SK-MEL-5 (cell line): ENCODE results near the gene TAF12. TPM values are rescaled to one million over a fixed set of nuclear protein-coding genes. Genes with fewer than 3 reads are reported as not detected.
A peak's percentile ranks its signal among the peaks of the same experiment; 100 is the strongest.
"Not testable (repeated sequence)": the region's sequence is repeated elsewhere in the genome, so short reads cannot be mapped to it uniquely, and the experiment has no call there.

Experiments used
- DNase-seq: peaks from one replicate; pipeline ENCODE4 v3.0.0-alpha.2; 2016; ENCODE audit warnings: low read depth, low spot score
- in situ Hi-C: cut with HindIII; loops from 2 replicates; pipeline ENCODE4 v1.10.0; 2016; ENCODE audit warnings: low sequenced_read_pairs, high pct_unique_total_duplicates, low pct_unique_long_range_greater_than_20kb
- total RNA-seq: library from RNA; depleted of rRNA; stranded (reverse); fragments of >200 nt; shearing (Covaris generic); gene quantifications from 2 replicates; pipeline ENCODE4 v1.2.3, GENCODE V29; 2014

TAF12 gene
- total RNA-seq, 1 experiment from 2014 or later: 44.9 TPM

DNA sequence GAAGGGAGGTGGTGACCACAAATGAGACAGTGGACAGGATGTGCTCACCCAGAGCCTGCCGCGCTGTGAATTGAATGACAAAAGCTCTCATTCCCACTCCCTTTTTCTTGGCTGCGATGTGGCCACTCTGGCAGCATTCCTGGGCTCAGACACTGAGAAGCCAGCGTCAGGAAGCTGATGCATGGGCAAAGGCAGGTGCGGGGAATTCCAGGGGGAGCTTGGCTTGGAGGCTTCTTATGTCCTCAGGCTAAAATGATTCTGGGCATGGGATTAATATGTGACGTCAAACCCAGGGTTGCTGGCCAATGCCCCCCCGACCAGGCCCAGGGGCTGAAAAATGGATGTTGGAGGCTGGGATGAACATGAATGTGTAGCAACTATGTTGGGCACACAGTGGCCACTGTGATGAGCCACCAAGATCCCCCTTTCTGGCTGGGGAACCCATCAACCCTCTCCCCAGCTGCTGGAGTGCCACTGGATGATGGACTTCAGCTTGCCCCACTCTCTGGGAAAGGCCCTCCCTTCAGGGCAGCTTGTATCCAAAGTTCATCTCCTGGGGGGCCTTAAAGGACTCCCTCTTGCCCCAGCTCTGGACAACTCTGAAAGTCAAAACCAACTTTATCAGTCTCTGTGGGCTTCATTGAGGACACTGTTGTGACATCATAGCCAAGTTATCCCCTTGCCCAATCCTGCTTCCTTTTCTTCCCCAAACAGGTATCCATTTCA, 48.0 kb downstream of the TAF12 start:
- DNase-seq, in situ Hi-C loops: not testable (repeated sequence)

DNA sequence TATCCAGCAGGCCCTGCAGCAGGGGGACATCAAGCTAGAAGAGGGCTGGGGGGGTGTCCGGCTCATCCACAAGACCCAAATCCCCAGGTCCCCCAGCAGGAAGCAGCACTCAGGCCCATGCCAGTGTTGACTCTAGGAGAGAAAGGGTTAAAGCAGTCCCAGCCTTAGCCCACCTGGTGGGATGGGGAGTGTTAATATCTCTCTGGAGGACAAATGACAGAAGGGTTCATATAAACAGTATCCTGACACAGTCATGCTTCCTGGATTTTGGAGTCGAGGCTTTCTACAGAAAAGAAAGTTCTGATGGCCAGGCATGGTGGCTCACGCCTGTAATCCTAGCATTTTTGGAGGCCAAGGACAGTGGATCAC, 48.9 kb downstream of the TAF12 start:
- in situ Hi-C loops, DNase-seq: not testable (repeated sequence)

DNA sequence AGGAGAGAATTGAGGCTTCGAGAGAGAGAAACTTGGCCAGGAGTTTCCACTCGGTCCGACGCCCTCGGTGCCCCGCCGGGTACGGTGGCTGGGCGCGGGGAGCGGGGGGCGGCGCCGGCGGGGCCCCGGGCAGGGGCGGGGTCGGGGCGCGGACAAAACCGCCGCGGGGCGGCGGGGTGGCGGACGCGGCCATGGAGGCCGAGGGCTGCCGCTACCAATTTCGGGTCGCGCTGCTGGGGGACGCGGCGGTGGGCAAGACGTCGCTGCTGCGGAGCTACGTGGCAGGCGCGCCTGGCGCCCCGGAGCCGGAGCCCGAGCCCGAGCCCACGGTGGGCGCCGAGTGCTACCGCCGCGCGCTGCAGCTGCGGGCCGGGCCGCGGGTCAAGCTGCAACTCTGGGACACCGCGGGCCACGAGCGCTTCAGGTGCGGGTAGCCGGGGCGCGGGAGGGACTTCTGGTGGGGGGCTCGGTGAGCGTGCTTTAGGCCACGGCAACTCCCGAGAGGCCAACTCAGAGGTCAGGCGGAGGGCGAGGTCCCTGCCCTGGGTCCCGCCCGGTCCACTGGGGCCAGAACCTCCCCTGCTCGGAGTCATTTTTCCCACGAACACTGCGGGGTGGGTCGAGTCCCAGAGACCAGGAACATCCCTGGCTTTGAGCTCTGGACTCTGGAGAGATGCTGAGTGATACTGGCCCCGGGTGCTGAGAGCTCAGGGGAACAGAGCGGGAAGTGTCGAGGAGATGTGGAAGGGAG, 50.4 kb downstream of the TAF12 start:
- DNase-seq: no peak

DNA sequence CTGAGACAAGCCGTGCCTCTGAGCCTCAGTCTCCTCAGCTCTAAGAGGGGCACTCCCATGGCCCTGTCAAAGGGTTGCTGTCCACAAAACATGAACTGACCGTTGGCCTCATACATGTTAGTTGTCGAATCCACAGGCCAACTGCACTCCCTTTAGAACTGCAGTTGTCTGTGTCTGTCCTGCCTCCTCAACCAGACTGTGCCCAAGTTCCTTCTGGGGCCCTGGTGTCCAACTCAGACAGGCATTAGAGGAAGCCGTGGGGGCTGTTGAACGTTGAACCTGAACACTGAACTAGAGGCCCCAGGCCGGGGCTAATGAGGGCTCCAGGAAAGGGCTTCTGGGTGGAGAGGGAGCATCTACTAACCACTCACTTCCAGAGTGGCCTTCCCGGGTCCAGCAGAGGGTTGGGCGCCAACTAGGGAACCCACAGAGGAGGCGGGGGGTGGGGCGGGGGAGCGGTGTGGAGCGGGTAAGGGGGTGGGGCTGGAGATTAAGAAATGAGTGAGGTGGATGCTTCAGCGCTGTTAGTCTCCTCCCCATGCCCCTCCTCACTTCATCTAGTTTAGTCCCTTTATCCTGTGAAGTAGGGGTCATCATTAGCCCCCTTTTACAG, 51.1 kb downstream of the TAF12 start, which contains the start of gene RAB42:
TSS of gene RAB42 (plus strand) at position 558 of the 613 bp plus-strand sequence. CDS start 247 bp downstream, outside the sequence.
- DNase-seq: no peak

More for the DNA sequence above, 50.4 kb downstream of the TAF12 start:
- in situ Hi-C loops: no loop called here

DNA sequence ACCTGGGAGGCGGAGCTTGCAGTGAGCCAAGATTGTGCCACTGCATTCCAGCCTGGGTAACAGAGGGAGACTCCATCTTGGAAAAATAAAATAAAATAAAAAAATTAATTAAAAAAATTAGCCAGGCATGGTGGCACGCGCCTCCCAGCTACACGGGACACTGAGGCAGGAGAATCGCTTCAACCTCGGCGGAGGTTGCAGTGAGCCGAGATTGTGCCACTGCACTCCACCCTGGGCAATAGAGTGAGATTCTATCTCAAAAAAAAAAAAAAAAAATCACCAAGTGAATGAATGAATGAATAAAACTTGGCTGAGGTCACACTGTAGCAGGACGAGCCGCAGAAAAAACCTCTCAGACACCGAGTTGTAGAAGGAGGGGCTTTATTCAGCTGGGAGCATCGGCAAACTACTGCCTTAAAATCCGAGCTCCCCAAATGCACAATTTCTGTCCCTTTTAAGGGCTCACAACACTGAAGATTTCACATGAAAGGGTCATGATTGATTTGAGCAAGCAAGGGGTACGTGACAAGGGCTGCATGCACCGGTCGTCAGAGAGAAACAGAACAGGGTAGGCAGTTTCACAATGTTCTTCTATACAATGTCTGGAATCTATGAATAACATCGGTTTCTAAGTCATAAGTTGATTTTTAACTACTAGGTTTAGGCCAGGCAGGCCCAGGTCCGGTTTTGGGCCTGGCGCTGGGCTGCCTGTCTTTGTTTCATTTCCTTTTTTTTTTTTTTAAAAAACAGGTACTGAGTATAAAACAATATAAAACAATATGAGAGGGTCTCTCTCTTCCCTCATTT, 56.1 kb downstream of the TAF12 start:
- DNase-seq, in situ Hi-C loops: not testable (repeated sequence)

More for the DNA sequence above, 51.1 kb downstream of the TAF12 start, which contains the start of gene RAB42:
- in situ Hi-C loops: no loop called here

DNA sequence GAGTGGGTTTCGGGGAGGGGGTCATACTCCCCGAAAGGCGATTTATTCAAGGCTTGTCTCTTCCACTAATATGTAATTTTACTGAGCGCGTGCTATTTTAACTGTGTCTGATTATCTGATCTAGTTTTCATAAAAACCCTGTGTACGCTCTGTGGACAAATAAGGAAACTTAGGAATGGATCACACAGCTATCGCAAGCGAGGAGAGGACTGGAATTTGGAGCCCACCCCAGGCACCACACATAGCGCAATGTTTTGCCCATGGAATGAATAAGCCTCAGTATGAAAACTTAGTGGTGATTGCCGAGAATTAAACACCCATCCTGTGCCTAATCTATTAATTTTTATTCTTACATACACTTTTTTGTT, 60.6 kb downstream of the TAF12 start:
- in situ Hi-C loops: no loop called here
- DNase-seq: peak; percentile 32

DNA sequence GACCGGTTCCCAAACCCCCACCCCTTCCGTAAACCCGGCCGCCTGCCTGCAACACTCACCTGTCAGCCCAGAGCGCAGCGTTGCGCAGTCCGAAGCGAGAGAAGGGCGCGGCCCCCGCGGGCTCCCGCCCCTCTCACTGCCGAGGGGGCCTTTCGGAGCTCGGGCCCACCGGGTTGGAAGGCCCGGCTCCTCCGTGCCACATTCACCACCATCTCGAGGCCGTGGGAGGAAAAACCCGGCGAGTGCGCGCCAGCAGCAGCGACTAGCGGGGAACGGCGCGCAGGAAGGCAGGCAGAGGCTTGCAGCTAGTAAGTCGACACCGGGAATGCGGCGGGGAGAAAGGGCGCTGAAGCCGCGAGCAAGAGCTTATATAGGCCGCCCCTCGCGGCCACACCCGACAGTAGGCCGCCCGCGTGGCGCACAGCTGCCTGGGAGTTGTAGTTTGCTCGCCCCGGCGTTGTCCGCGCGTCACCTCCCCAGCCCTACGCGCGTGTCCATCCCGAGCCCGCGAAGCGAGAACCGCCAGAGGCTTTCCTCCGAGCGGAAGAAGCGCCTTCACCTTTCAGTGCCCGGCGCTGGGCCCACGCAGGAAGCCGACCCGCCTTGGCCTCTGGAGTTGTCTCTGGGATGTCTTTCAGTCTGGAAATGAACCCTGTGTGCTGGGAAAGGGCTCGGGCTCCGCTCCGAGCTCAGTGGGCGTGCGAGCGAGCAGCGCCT, 61.2 kb downstream of the TAF12 start:
- in situ Hi-C loops: no loop called here
- peak; percentile 94 for DNase-seq

DNA sequence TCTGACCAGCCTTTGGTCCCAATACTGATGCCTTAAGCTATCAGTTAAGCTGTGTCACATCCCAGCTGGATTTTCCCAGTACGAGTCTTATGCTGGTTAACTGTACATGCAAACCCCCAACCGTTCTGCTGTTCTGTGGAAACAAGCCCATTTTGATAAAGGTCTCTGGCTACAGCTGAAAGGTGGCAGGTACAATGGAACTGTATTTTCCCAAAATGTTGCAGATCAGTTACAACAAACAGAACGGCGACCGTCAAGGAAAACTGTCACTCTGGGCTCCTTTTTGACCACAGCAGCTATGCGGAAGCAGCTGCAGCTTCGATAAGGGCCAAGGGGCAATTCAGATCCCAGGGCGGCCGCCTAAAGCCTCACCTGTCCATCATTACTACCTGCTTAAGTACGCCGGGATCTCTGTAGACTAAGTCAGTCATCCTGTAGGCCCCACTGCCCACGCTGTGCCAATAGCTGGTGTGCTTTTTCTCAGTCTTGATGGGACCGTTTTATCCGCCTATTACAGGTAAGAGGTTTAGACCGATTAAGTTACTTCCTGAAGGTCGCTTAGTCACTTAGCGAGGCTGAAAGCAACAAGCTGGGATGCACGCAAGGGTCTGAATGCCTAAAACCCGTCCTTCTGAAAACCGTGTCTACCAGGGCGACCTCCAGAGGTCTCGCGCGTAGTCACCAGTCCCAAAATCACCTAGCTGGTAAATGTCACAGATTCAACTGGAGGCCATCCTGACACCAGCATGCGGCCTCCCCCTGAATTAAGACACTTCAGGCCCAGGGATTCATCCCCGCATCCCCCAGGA, 61.9 kb downstream of the TAF12 start:
- in situ Hi-C loops: no loop called here
- DNase-seq: peak; percentile 26

DNA sequence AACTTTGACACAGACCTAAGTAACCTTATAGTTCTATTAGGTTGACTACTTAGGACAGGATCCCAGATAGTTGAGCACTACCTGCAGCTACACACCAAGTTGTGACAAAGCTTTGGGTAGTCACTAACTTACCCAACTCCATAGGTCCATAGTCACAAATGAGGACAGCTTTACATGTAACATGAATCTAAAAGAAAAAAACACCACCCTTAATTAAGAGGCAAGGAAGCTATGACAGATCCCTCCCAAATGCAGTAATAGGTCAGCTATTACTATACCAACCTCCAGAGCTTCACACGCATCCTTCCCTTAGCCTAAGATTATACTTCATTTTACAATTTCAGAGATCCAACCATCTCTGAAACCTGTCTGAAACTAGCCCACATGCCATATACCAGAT, 63.5 kb downstream of the TAF12 start:
- in situ Hi-C loops: no loop called here
- no peak for DNase-seq

DNA sequence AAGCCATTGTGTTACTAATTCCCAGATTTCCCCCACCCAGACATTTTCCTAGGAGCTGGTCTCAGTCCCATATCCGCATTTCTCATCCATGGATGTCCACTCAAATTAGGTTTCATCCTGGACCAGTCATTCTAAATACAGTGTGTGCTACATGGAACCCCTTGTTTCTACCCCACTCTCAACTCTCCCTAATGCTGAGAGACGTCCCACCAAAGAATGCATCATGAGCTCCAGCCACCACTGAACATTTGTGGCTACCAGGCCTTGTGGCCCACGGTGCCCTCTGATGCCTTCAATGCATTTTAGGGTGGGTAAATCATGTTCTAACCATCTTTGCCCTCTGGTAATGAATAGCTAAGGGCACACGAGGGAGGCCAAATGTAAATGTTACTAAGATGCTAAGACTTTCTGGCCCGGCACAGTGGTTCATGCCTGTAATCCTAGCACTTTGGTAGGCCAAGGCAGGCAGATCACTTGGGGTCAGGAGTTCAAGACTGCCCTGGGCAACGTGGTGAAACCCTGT, 64.1 kb downstream of the TAF12 start:
- no peak for DNase-seq
- in situ Hi-C loops: no loop called here

DNA sequence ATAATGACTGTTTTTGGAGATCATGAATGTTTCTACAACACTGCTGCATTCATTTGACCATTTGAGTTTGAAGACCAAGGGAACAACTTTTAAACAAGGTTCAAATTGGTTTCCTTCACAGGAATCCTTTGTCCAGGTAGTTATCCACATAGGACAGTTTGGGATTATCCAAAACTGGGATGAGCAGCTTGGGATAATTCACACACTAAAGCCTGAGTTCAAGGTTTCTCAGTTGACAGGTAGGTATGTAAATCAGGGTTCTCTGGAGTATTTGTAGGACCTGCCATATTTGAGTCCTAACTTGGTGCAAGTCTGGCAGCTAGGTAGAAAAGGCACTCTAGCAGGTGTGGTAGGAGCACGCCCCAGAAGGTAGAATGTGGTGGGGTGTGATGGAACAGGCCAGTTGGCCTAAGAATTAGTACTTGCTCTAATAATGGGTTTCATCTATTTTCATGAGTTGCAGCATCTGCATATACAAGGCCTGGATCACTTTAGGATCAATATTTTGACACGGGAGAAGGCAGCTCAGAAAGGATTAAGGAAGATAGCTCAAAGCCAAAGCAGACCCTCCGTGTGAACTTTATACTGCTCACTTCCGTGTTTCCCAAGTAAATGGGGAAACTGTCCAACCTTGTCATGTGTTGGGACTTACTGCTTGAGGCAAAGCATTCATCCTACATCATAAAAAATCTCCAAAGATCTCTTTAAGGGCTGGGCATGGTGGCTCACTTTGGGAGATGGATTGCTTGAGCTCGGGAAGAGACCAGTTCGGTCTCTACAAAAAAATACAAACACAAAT, 64.9 kb downstream of the TAF12 start:
- in situ Hi-C loops: no loop called here
- DNase-seq: peak; percentile 37

DNA sequence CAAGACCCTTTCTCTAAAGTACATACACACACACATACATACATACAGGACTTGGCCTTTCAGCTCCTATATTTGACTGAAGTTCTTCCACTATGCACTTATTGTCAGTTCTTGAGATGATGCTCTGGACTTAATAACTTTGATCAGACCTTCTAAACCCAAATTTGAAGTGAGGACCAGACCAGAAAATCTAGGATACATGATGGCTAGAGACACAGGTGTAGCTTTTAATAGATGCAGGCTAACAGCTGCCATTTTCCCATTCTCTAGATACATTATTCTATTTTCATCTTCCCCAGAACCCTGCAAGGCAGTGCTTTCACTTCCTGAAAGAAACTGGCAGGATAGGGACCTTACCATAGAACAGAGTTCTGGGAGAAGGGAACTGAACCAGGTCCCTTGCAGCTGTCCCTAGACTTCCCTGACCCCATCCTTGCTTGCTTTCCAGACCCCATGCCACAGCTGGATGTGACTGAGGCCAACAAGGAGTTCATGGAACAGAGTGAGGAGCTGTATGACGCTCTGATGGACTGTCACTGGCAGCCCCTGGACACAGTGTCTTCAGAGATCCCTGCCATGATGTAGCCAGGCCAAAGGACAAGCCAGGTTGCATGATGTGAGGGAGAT, 65.7 kb downstream of the TAF12 start:
- peak; percentile 10 for DNase-seq
- in situ Hi-C loops: no loop called here

DNA sequence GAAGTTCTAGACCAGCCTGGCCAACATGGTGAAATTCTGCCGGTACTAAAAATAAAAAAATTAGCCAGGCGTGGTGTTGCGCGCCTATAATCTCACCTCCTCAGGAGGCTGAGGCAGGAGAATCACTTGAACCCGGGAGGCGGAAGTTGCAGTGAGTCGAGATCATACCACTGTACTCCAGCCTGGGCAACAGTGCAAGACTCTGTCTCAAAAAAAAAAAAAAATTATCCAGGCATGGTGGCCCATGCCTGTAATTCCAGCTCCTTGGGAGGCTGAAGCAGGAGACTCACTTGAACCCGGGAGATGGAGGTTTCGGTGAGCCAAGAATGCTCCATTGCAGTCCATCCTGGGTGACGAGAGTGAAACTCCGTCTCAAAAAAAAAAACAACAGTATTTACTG, 69.3 kb downstream of the TAF12 start:
- no peak for DNase-seq
- in situ Hi-C loops: no loop called here

DNA sequence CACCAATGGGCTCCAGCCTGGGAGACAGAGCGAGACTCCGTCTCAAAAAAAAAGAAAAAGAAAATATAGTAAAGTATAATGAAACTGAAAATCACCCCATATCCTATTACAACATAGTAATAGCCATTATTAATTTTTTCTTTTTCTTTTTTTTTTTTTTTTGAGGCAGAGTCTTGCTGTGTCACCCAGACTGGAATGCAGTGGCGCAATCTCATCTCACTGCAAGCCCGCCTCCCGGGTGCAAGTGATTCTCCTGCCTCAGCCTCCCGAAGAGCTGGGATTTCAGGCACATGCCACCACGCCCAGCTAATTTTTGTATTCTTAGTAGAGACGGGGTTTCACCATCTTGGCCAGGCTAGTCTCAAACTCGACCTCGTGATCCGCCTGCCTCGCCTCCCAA, 70.0 kb downstream of the TAF12 start:
- DNase-seq, in situ Hi-C loops: not testable (repeated sequence)

DNA sequence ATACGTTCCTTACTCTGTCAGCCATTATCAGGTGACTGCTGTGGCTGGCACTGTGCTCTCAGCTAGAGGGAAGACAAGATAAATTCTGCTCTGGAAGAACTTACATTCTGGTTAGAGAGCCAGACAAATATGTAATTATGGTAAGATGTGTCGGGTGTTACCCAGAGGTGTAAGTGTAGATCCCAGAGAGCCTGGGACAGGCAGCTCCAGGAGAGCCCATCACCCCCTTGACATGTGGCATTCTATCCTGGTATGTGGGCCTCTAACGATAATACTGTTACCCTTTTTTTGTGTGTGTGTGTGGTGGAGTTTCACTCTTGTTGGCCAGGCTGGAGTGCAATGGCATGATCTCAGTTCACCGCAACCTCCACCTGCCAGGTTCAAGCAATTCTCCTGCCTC, 71.0 kb downstream of the TAF12 start:
- DNase-seq: no peak
- in situ Hi-C loops: no loop called here
